SK-N-MC (cell line): ENCODE results near the gene ACOX1.

ENCODE experiments used
- DNase-seq: peaks from one replicate; pipeline ENCODE4 v3.0.0-alpha.2; 2011; ENCODE audit warnings: low read depth, low spot score
- H3K27ac ChIP-seq: fragments of 200-600 bp; sonication (generic); 2 replicates; pipeline ENCODE4 v1.5.1; 2016; ENCODE audit warnings: mixed run types
- H3K36me3 ChIP-seq: fragments of 200-600 bp; sonication (generic); 2 replicates; pipeline ENCODE4 v1.6.1; 2017; ENCODE audit warnings: antibody characterized with exemption, low read length, mixed read lengths; ENCODE audit not compliant: insufficient read depth
- H3K4me3 ChIP-seq: fragments of 200-600 bp; sonication (generic); 2 replicates; pipeline ENCODE4 v1.5.1; 2016
- H3K9ac ChIP-seq: fragments of 200-600 bp; sonication (generic); 2 replicates; pipeline ENCODE4 v1.8.0; 2017; ENCODE audit warnings: mixed run types, mixed read lengths; ENCODE audit not compliant: insufficient read length
- H3K9me3 ChIP-seq: fragments of 200-600 bp; sonication (generic); 2 replicates; pipeline ENCODE4 v1.6.1; 2017; ENCODE audit warnings: low read depth, mild to moderate bottlenecking, antibody characterized with exemption, low read length, moderate library complexity, mixed read lengths
- EZH2 ChIP-seq: fragments of 200-600 bp; sonication (generic); IDR thresholded peaks from one replicate; pipeline ENCODE4 v1.6.1; 2017; ENCODE audit warnings: antibody characterized with exemption
- FOXP2 ChIP-seq: optimal IDR thresholded peaks from 2 replicates; pipeline ENCODE3; 2011; ENCODE audit warnings: mild to moderate bottlenecking, moderate library complexity; ENCODE audit not compliant: insufficient read depth; ENCODE audit errors: extremely low read length, control extremely low read depth
- POLR2AphosphoS5 ChIP-seq: IDR thresholded peaks from 2 replicates; pipeline ENCODE4 v1.6.1; 2012; ENCODE audit warnings: mild to moderate bottlenecking, low read depth, low read length, borderline replicate concordance

ACOX1 gene

DNA sequence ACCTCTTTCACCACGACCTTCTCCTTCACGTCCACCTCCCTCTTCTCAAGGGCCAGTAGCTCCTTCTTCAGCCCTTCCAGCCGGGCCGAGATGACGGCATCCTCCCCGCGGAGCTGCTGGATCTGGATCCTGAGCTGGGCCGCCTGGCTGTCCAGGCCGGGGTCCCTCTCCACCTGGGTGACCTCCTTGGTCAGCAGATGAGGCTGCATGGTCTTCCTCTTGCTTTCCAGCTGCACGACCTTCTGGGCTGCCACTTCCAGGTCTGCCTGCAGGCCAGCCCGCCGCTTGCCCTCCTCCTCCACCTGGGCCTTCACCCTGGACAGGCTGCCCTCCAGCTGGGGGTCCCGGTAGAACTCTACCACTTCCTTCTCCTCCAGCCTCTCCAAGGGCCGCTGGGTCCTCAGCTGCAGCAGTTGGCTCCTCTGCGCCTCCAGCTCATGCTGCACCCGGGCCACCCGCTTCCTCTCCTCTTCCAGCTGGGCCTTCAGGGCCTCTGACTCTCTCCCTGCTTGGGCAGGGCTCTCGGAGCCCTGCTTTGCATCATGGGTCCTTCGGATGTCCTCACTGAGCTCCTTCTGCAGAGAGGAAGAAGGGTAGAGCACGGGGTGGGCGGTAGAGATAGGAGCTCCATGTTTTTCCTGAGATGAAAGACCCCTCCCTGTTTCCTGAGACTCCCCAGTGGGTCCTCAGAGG, 31.1 kb upstream of the ACOX1 start:
- Histone ChIP-seq H3K36me3 (no peaks in the 10 kb centered on the region), H3K9ac (no peak overlapping the region), H3K9me3 (no peaks in the 10 kb centered on the region), H3K4me3 (no peak overlapping the region), H3K27ac (no peak overlapping the region)
- no peak for DNase-seq
- no peak for TF ChIP-seq POLR2AphosphoS5
- TF ChIP-seq FOXP2: no peak
- no peak for TF ChIP-seq EZH2

DNA sequence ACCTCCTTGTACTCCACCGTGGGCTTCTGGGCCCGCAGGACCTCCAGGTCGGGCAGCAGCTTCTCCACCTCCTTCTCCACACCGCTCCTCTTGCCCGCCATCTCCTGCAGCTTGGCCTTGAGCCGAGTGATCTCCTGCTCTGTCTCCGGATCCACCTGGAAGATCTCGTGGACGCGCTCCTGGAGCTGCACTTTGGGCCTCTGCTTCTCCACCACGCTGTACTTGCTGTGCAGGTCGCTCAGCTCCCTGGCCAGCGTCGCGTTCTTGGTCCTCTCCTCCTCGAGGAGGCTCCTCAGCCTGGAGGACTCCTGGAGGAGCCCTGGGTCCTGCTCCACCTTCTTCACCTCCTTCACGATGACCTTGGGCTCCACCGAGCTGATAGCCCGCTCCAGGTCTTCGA, 30.5 kb upstream of the ACOX1 start:
- no peak for TF ChIP-seq POLR2AphosphoS5
- no peak for TF ChIP-seq FOXP2
- no peak for DNase-seq
- H3K9me3 ChIP-seq: no peaks in the 10 kb centered on the region
- no peaks in the 10 kb centered on the region for H3K36me3 ChIP-seq
- H3K4me3 ChIP-seq: no peak overlapping the region
- H3K27ac ChIP-seq: no peak overlapping the region
- H3K9ac ChIP-seq: no peak overlapping the region

DNA sequence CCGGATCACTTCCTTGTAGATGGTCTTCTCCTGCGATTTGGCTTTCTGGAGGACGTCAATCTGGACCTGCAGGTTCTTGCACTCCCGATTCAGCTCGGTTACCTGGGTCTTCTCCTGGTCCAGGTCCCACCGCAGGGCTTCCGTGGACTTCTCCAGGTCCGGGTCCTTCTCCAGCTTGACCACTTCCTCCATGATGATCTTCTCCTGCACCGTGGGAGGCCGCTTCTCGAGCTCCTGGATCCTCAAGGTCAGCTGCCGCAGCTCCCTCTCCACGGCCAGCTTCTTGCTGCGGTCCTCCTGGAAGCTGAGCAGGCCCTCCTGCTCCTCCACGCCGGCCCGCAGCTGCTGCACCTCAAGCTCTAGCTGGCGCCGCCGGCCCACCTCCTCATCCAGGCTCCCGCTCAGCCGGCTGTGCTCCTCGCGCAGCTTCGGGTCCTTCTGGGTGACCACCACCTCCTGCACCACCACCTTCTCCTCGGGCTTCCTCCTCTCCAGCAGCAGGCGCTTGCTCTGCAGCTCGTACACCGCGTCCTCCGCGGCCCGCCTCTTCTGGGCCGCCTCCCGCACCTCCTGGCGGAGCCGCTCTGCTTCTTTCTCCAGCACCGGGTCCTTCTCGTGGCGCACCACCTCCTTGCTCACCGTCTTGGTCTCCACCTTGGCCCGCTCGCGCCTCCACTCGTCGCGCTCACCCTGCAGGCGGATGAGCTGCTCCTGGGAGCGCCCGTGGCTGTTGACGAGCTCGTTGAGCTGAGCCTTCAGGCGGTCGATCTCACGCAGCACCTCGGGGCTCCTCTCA, 29.9 kb upstream of the ACOX1 start:
- Histone ChIP-seq H3K36me3 (no peaks in the 10 kb centered on the region), H3K27ac (no peak overlapping the region), H3K4me3 (no peak overlapping the region), H3K9ac (no peak overlapping the region), H3K9me3 (no peaks in the 10 kb centered on the region)
- TF ChIP-seq FOXP2: no peak
- TF ChIP-seq POLR2AphosphoS5: no peak
- no peak for TF ChIP-seq EZH2
- no peak for DNase-seq

DNA sequence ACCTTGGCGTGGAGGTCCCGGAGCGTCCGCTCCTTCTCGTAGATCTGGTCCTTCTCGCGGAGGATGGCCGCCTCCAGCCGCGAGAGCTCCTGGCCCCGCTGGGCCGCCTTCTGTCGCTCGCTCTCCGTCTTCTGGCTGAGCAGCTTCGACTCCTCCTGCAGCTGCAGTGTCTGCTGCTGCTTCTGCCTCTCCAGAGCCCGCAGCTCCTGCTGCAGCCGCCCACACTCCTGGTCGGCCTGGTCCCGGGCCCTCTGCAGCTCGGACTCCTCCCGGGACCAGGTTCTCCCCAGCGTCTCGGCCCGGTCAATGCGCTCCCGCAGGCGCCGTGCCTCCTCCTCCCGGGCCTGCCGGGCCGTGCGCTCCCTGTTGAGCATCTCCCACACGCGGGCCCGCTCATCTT, 29.2 kb upstream of the ACOX1 start:
- no peak for TF ChIP-seq EZH2
- no peak for TF ChIP-seq POLR2AphosphoS5
- TF ChIP-seq FOXP2: no peak
- Histone ChIP-seq H3K9me3 (no peaks in the 10 kb centered on the region), H3K36me3 (no peaks in the 10 kb centered on the region), H3K27ac (no peak overlapping the region), H3K9ac (no peak overlapping the region), H3K4me3 (no peak overlapping the region)
- DNase-seq: no peak

DNA sequence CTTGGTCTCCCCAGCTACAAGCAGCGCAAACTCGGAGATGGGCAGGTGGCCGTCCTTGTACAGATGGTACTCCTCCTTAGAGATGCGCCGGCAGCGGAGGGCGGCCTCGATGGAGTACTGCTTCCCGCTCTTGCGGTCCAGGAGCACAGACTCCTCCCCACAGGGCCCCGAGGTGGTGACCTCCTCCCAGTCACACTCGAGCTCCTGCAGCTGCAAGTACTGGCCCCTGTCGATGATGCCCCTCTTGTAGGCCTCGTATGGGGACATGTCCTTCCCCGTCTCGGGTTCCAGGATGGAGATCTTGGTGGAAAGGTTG, 28.8 kb upstream of the ACOX1 start:
- no peak overlapping the region for H3K9ac ChIP-seq
- no peak for DNase-seq
- H3K36me3 ChIP-seq: no peaks in the 10 kb centered on the region
- H3K9me3 ChIP-seq: no peaks in the 10 kb centered on the region
- TF ChIP-seq EZH2: no peak
- TF ChIP-seq FOXP2: no peak
- no peak for TF ChIP-seq POLR2AphosphoS5
- H3K27ac ChIP-seq: no peak overlapping the region
- no peak overlapping the region for H3K4me3 ChIP-seq

DNA sequence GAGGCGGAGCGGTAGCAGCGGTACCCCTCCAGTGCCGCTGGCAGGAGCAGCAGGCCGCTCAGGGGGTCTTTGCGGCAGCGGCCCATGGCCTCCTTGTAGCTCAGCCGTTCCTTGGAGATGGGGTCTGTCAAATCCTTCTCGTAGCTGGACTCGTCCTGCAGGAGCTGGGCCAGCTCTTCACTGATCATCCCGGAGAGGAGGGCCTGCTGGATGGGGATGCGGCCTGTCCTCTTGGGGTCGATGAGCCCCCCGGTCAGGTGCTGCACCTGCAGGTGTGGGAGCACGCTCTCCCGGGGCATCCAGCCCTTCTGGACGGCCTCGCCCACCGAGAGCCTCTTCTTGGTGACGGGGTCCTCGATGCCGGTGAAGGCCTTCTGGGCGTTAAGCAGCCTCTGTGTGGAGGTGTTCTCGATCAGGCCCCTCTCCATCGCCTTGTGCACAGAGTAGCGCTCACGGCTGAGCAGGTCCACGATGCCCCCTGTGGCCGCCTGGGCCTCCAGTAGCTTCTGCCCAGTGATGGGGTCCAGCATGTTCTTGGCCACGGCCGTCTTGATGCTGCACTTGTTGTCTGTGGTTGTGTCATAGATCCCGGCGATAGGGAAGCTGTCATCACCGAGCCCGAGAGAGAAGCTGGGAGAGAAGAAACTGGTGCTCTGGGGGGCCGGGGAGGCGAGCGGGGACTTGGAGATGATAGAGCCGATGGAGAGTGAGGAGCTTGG, 28.3 kb upstream of the ACOX1 start:
- no peak for TF ChIP-seq FOXP2
- no peak for TF ChIP-seq POLR2AphosphoS5
- no peak for TF ChIP-seq EZH2
- Histone ChIP-seq H3K9me3 (no peaks in the 10 kb centered on the region), H3K9ac (no peak overlapping the region), H3K27ac (no peak overlapping the region), H3K36me3 (no peaks in the 10 kb centered on the region), H3K4me3 (no peak overlapping the region)
- no peak for DNase-seq

DNA sequence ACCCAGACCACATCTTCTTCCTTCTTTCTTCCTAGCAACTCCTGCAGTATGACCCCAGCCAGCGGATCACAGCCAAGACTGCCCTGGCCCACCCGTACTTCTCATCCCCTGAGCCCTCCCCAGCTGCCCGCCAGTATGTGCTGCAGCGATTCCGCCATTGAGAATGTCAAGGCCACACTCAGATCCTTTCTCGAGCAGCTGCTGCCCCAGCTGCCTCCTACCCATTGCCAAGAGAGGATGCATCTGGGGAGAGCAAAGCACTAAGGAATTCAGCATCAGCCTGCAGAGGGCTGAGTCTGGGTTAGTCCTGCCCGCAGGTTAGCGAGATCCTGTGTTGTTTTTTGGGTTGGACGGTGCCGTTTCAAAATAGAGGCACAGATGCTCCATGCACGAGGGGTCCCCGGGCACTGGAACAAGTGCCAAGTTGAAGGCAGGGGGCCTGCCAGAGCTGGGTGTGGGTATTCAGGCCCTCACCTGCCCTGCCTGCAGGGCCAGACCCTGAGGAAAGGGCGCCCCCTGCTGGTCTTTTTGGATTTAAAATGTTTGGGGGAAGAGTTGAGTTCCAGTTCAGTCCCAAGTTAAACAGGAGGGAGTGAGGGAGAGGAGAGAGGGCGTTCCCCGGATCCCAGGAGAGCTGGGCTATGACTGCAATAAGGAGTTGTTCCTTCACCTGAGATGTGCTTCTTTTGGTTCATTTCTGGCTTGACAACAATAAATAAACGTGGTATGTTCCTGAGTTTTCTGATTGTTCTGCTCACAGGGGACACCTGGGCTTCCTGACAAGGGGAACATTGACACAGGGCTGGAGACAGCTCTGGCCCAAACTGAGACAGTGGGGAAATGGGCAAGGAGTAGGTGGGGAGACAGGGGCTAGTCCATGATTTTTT, 26.5 kb upstream of the ACOX1 start:
- no peak overlapping the region for H3K27ac ChIP-seq
- no peak for TF ChIP-seq FOXP2
- TF ChIP-seq EZH2: no peak
- TF ChIP-seq POLR2AphosphoS5: no peak
- H3K9me3 ChIP-seq: no peaks in the 10 kb centered on the region
- H3K9ac ChIP-seq: no peak overlapping the region
- DNase-seq: peak; percentile 37
- no peak overlapping the region for H3K4me3 ChIP-seq
- no peaks in the 10 kb centered on the region for H3K36me3 ChIP-seq
